H9 (cell line): ENCODE data around the gene KCNMA1. TPM values are rescaled to one million over a fixed set of nuclear protein-coding genes. Genes with fewer than 3 reads are reported as not detected.

Experiments
- DNase-seq: peaks from one replicate; pipeline ENCODE4 v3.0.0-alpha.2; 2017
- H2AFZ ChIP-seq: one replicate; pipeline ENCODE4 v1.6.1; 2013; ENCODE audit warnings: mild to moderate bottlenecking, low read length, control low read depth, moderate library complexity
- H2AK5ac ChIP-seq: 2 replicates; pipeline ENCODE4 v1.6.1; 2013; ENCODE audit warnings: low read length, control low read depth, mixed read lengths; ENCODE audit not compliant: insufficient read length
- H2BK120ac ChIP-seq: one replicate; pipeline ENCODE4 v1.6.1; 2013; ENCODE audit warnings: low read depth, mild to moderate bottlenecking, low read length, control low read depth, inconsistent platforms; ENCODE audit not compliant: poor library complexity, severe bottlenecking
- H2BK12ac ChIP-seq: 2 replicates; pipeline ENCODE4 v1.6.1; 2013; ENCODE audit warnings: low read length, control low read depth, mixed read lengths, low read depth; ENCODE audit not compliant: insufficient read length
- H2BK15ac ChIP-seq: 2 replicates; pipeline ENCODE4 v1.6.1; 2013; ENCODE audit warnings: low read depth, low read length, control low read depth
- H2BK20ac ChIP-seq: one replicate; pipeline ENCODE4 v1.6.1; 2013; ENCODE audit warnings: low read depth, mild to moderate bottlenecking, low read length, control low read depth, inconsistent platforms; ENCODE audit not compliant: poor library complexity, severe bottlenecking
- H2BK5ac ChIP-seq: 2 replicates; pipeline ENCODE4 v1.6.1; 2013; ENCODE audit warnings: low read length, control low read depth, mixed read lengths; ENCODE audit not compliant: insufficient read length
- H3K14ac ChIP-seq: 2 replicates; pipeline ENCODE4 v1.6.1; 2013; ENCODE audit warnings: low read length, control low read depth; ENCODE audit not compliant: insufficient read depth
- H3K18ac ChIP-seq: 2 replicates; pipeline ENCODE4 v1.6.1; 2013; ENCODE audit warnings: low read depth, mild to moderate bottlenecking, mixed read lengths, low read length, control low read depth; ENCODE audit not compliant: insufficient read length
- H3K23ac ChIP-seq: 2 replicates; pipeline ENCODE4 v1.6.1; 2013; ENCODE audit warnings: low read length, control low read depth, mixed read lengths, low read depth; ENCODE audit not compliant: insufficient read length
- H3K23me2 ChIP-seq: 2 replicates; pipeline ENCODE4 v1.6.1; 2013; ENCODE audit warnings: low read depth, mild to moderate bottlenecking, mixed read lengths, low read length, control low read depth; ENCODE audit not compliant: insufficient read length, poor library complexity, severe bottlenecking
- H3K27ac ChIP-seq: 2 replicates; pipeline ENCODE4 v1.5.1; 2013; ENCODE audit warnings: low read length, control low read depth, mixed read lengths, low read depth; ENCODE audit not compliant: insufficient read length
- H3K27me3 ChIP-seq: 2 replicates; pipeline ENCODE4 v1.6.1; 2013; ENCODE audit warnings: low read length, control low read depth, inconsistent platforms; ENCODE audit not compliant: insufficient read depth
- H3K4ac ChIP-seq: 2 replicates; pipeline ENCODE4 v1.6.1; 2013; ENCODE audit warnings: low read depth, mild to moderate bottlenecking, control low read depth, inconsistent platforms, low read length, moderate library complexity
- H3K4me1 ChIP-seq: 2 replicates; pipeline ENCODE4 v1.6.1; 2013; ENCODE audit warnings: low read length, control low read depth, inconsistent platforms; ENCODE audit not compliant: insufficient read depth
- H3K4me2 ChIP-seq: 2 replicates; pipeline ENCODE4 v1.6.1; 2013; ENCODE audit warnings: low read length, control low read depth, mixed read lengths; ENCODE audit not compliant: insufficient read length, insufficient read depth
- H3K56ac ChIP-seq: 2 replicates; pipeline ENCODE4 v1.6.1; 2013; ENCODE audit warnings: low read depth, mild to moderate bottlenecking, mixed read lengths, low read length, control low read depth; ENCODE audit not compliant: insufficient read length
- H3K79me1 ChIP-seq: 2 replicates; pipeline ENCODE4 v1.6.1; 2013; ENCODE audit warnings: low read depth, mild to moderate bottlenecking, moderate library complexity, low read length, control low read depth, inconsistent platforms; ENCODE audit not compliant: insufficient read depth, poor library complexity, severe bottlenecking
- H3K79me2 ChIP-seq: 2 replicates; pipeline ENCODE4 v1.6.1; 2013; ENCODE audit warnings: low read length, control low read depth, inconsistent platforms; ENCODE audit not compliant: insufficient read depth
- H3K9ac ChIP-seq: 2 replicates; pipeline ENCODE4 v1.6.1; 2013; ENCODE audit warnings: low read length, control low read depth, mixed read lengths; ENCODE audit not compliant: insufficient read length; ENCODE audit errors: extremely low read depth
- H3K9me3 ChIP-seq: one replicate; pipeline ENCODE4 v1.6.1; 2013; ENCODE audit warnings: low read depth, low read length, inconsistent platforms; ENCODE audit not compliant: control insufficient read depth
- H3T11ph ChIP-seq: one replicate; pipeline ENCODE4 v1.6.1; 2013; ENCODE audit warnings: mild to moderate bottlenecking, low read length, control low read depth, inconsistent platforms
- H4K20me1 ChIP-seq: one replicate; pipeline ENCODE4 v1.6.1; 2013; ENCODE audit not compliant: control insufficient read depth, insufficient read length, insufficient read depth
- H4K5ac ChIP-seq: 2 replicates; pipeline ENCODE4 v1.6.1; 2013; ENCODE audit warnings: low read depth, mild to moderate bottlenecking, mixed read lengths, low read length, control low read depth; ENCODE audit not compliant: insufficient read length
- H4K8ac ChIP-seq: replicated peaks from 2 replicates; pipeline ENCODE4 v1.6.1; 2013; ENCODE audit warnings: low read length, control low read depth, mixed read lengths, low read depth; ENCODE audit not compliant: insufficient read length
- H4K91ac ChIP-seq: 2 replicates; pipeline ENCODE4 v1.6.1; 2013; ENCODE audit warnings: low read depth, mild to moderate bottlenecking, moderate library complexity, mixed read lengths, low read length, control low read depth; ENCODE audit not compliant: insufficient read length
- H3K27ac Mint-ChIP-seq, 3 experiments: 2 replicates in 2 of 3; 3 replicates in 1 of 3; pipeline ENCODE4 v1.8.0; 2020 to 2021; ENCODE audit warnings: mixed read lengths in 3 of 3, mild to moderate bottlenecking in 1 of 3, moderate library complexity in 1 of 3
- H3K27me3 Mint-ChIP-seq: 2 replicates; pipeline ENCODE4 v1.8.0; 2021; ENCODE audit warnings: low read depth, mild to moderate bottlenecking, moderate library complexity, mixed read lengths
- H3K36me3 Mint-ChIP-seq, 3 experiments: 2 replicates in 2 of 3; 3 replicates in 1 of 3; pipeline ENCODE4 v1.8.0; 2020 to 2021; ENCODE audit warnings: low read depth in 3 of 3, mixed read lengths in 3 of 3; ENCODE audit not compliant: insufficient read depth in 1 of 3
- H3K4me1 Mint-ChIP-seq, 2 experiments: 2 replicates each; pipeline ENCODE4 v1.8.0; 2020; ENCODE audit warnings: mixed read lengths in 2 of 2
- H3K4me3 Mint-ChIP-seq, 2 experiments: 2 replicates in 1 of 2; 3 replicates in 1 of 2; pipeline ENCODE4 v1.8.0; 2020 to 2021; ENCODE audit warnings: mild to moderate bottlenecking in 2 of 2, mixed read lengths in 2 of 2, moderate library complexity in 1 of 2
- H3K9me3 Mint-ChIP-seq, 2 experiments: 2 replicates in 1 of 2; 3 replicates in 1 of 2; pipeline ENCODE4 v1.8.0; 2020; ENCODE audit warnings: mild to moderate bottlenecking in 2 of 2, mixed read lengths in 2 of 2, moderate library complexity in 1 of 2
- WGBS: extraction: QIAGEN DNeasy Blood & Tissue Kit; methylation state at CpG from one replicate; pipeline ENCODE4 v1.1.7; 2013; ENCODE audit warnings: missing lambda C conversion rate, low lambda C conversion rate, mixed read lengths; ENCODE audit not compliant: insufficient read length; ENCODE audit errors: extremely low coverage; 5-methylcytosine and 5-hydroxymethylcytosine counted together
- total RNA-seq: library from RNA; stranded (reverse); gene quantifications from 2 replicates; pipeline ENCODE4 v1.2.1, GENCODE V29; 2021
- TF ChIP-seq, protein P1 (sequence below): fragments of 200-600 bp; sonication (generic); conservative IDR thresholded peaks from 3 replicates; pipeline ENCODE4 v1.8.0; 2021; ENCODE audit warnings: antibody characterized with exemption, mild to moderate bottlenecking

The KCNMA1 gene
- total RNA-seq, 1 experiment from 2014 or later: 2.0 TPM

DNA sequence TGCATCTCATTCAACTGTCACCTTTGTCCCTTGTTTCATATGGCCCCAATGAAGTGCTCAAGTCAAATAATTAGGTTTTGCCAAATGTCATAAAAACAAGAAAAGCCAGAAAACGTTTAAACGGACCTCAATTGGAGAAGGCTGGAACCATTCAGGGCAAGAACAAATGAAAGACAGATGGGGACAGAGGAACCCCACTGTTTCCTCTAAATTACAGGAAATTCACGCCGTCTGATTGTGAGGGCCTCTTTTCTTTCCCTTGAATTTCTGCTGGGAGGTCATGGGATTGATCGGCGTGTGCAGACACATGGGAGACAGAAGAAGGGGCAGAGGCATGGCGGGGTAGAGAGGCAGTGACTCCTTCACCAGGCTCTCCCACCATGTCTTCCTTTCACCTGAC is 656.4 kb downstream of the KCNMA1 start:
- Histone ChIP-seq H3K79me1 (no peaks in the 10 kb centered on the region), H2BK120ac (no peak overlapping the region), H3T11ph (no peak overlapping the region), H2BK5ac (no peak overlapping the region), H4K91ac (no peak overlapping the region), H3K79me2 (no peaks in the 10 kb centered on the region), H3K9me3 (no peaks in the 10 kb centered on the region), H2BK12ac (no peak overlapping the region), H3K23me2 (no peaks in the 10 kb centered on the region), H3K27me3 (no peaks in the 10 kb centered on the region), H3K4me2 (no peak overlapping the region), H2AFZ (no peak overlapping the region), H3K4me1 (no peaks in the 10 kb centered on the region; the same call in 1 of the 2 replicates), H3K27ac (no peak overlapping the region), H3K4ac (no peak overlapping the region), H3K56ac (no peak overlapping the region), H2BK20ac (no peak overlapping the region), H4K5ac (no peak overlapping the region), H2AK5ac (no peak overlapping the region), H3K14ac (no peak overlapping the region), H2BK15ac (no peak overlapping the region), H3K9ac (no peak overlapping the region), H3K18ac (no peak overlapping the region), H3K23ac (no peak overlapping the region), H4K8ac (no peak overlapping the region), H4K20me1 (no peaks in the 10 kb centered on the region)
- no peaks in the 10 kb centered on the region for H3K27me3 Mint-ChIP-seq
- DNase-seq: no peak
- H3K9me3 Mint-ChIP-seq: no peaks in the 10 kb centered on the region
- WGBS: no CpG with 5 or more reads among the region's 7 CpGs
- H3K36me3 Mint-ChIP-seq: no peaks in the 10 kb centered on the region
- TF ChIP-seq, protein P1, sequence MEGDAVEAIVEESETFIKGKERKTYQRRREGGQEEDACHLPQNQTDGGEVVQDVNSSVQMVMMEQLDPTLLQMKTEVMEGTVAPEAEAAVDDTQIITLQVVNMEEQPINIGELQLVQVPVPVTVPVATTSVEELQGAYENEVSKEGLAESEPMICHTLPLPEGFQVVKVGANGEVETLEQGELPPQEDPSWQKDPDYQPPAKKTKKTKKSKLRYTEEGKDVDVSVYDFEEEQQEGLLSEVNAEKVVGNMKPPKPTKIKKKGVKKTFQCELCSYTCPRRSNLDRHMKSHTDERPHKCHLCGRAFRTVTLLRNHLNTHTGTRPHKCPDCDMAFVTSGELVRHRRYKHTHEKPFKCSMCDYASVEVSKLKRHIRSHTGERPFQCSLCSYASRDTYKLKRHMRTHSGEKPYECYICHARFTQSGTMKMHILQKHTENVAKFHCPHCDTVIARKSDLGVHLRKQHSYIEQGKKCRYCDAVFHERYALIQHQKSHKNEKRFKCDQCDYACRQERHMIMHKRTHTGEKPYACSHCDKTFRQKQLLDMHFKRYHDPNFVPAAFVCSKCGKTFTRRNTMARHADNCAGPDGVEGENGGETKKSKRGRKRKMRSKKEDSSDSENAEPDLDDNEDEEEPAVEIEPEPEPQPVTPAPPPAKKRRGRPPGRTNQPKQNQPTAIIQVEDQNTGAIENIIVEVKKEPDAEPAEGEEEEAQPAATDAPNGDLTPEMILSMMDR: no peak
- no peak overlapping the region for H3K27ac Mint-ChIP-seq
- H3K4me3 Mint-ChIP-seq: no peak overlapping the region
- peaks cover 7 to 13% of the 10 kb centered on the region in 2 experiments for H3K4me1 Mint-ChIP-seq
